Activated CD8-positive, alpha-beta memory T cell treated with anti-CD3 and anti-CD28 coated beads for 4 hours (primary cell): ENCODE measurements around the gene TLR9.
A peak's percentile ranks its signal among the peaks of the same experiment; 100 is the strongest.

Source experiments
- DNase-seq, 2 donors: peaks; one replicate each; pipeline ENCODE4 v3.0.0-alpha.2; 2020; ENCODE audit warnings: low read depth in 2 of 2

TLR9 gene

DNA sequence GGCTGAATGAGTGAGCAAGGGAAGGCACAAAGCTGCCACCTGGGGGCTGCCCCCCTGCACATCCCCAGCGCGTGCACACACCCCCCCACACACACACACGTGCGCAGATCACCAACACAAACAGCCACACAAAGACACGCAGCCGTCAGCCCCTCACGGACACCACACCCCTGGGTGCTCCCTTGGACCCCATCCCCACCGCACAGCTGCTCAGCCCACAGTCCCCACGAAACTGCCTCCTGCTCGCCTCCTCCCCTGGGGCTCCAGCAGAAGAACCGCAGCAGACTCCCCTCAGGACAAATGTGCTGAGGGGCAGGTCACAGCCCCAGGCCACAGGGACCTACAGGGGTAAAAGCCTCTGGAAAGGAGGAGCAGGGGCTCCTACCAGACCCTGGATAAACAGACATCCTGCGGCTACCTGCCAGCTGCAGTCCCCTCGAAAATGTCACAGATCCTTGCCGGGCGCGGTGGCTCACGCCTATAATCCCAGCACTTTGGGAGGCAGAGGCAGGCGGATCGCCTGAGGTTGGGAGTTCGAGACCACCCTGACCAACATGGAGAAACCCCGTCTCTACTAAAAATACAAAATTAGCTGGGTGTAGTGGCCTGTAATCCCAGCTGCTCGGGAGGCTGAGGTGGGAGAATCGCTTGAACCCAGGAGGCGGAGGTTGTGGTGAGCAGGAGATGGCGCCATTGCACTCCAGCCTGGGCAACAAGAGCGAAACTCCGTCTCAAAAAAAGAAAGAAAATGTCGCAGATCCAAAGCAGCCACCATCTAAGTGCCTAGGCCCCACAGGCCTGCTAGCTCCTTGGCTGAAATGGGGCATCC, 7.0 kb upstream of the TLR9 start:
- no peak for DNase-seq

- DNase-seq, result peak; percentile 68 to 77
Measured at GRCh38 chr3:52231502-52232278, 6.2 kb upstream of the TLR9 start.

GRCh38 chr3:52230889-52231499, 5.5 kb upstream of the TLR9 start:
- DNase-seq, result no peak

GRCh38 chr3:52230461-52230860, 5.0 kb upstream of the TLR9 start:
- no peak for DNase-seq

- no peak for DNase-seq
Measured at GRCh38 chr3:52229656-52230055, 4.2 kb upstream of the TLR9 start.

DNA sequence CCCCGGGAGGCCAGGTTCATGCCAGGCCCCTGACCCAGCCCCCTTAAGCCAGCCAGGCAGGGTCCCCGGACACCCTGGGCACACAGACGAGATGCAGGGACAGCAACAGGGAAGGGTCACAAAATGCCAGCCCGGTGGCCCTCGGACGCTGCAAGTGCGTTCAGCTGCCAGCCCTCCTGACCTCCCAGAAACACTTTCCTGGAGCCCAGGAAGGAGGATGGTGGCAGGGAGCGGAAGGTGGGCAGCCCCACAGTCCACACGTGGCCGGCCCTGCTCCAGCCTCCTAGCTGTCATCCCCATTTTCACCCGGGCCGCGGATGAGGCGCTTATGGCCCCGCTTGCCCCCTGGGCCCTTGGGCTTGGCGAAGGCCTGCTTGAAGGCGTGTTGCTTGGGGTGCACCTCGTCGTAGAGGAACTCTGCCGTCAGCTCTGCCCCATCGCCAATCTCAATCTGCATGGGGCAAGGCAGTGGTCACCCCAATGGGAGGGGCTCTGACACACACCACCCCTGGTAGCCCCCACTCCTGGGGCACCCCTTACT, 3.4 kb upstream of the TLR9 start:
- no peak for DNase-seq

DNA sequence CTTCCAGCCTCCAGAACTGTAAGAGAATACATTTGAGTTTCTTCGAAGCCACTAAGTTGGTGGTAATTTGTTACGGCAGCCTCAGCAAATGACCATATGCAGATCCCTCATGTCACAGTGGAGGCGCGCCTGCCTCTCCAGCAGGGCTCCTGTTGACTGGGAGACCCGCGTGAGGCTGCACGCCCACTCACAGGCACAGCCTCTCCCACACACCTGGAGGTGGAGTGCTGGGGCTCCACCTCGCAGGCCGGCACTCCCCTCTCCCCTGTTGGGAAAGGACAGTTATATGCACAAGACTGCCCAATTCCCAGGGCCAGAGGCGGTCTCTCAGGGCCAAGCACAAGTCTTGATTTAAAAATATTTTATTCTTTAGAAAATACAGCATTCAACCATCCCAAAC, 2.8 kb upstream of the TLR9 start:
- no peak for DNase-seq

DNA sequence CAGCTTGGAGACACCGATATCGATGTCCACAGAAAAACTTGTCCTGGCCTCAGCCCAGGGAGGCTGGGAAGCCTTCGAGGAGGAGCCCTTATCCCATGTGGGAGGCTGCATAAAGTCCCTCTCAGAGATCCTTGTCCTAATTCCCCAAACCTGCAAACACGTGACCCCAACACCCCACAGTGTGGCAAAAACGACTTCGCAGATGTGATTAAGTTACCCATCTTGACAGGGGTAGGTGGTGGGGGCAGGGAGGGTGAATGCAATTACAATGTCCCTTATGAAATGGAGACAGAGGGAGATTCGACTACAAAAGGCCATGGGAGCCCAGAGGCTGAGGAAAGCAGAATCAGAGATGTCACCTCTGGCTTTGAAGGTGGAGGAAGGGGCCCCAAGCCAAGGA, 2.3 kb upstream of the TLR9 start:
- no peak for DNase-seq

- DNase-seq, result no peak
Measured at GRCh38 chr3:52227117-52227516, 1.7 kb upstream of the TLR9 start.

DNA sequence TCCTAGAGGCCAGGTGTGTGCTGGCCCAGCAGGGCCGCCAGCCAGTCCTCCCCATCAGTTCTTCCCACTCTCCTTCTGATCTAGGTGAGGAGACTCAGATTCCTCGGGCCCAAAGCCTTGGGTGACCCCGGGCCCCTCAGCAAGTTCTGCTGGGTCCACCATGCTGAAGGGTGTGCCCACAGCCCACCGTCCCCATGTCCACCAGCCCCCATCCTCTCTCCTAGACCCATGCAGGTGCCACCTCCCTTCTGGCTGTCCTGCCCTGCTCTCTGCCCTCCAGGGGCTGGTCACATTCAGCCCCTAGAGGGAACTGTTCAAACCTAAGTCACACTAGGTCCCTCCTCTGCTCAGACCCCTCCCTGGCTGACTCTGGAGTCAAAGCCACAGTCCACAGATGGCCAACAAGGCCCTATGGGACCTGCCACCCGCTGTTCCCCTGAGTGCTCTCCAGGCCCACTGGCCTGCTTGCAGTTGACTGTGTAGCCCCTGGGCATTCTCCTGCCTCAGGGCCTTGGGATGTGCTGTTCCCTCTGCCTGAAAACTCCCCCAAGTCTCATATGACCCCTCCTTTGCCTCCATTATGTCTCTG, 878 bp upstream of the TLR9 start:
- DNase-seq, result no peak

GRCh38 chr3:52223449-52224408, 1.7 kb downstream of the TLR9 start:
- no peak for DNase-seq

- no peak for DNase-seq
Measured at GRCh38 chr3:52222319-52223221, 2.9 kb downstream of the TLR9 start.

GRCh38 chr3:52221563-52222318, 3.7 kb downstream of the TLR9 start:
- DNase-seq, result no peak

DNA sequence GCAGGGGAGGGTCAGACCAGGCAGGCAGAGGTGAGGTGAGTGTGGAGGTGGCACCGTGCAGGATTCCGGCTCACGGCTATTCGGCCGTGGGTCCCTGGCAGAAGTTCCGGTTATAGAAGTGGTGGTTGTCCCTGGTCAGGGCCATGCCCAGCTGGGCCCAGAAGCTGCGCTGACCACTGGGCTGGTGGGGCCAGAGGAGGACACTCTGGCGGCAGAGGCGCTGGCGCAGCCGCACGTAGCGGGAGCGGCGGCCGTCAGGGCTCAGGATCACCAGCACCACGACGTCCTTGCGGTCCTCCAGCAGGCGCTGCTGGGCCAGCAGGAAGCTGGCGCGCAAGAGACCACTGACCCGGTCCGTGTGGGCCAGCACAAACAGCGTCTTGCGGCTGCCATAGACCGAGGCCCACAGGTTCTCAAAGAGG, 4.3 kb downstream of the TLR9 start:
- DNase-seq, result no peak

DNA sequence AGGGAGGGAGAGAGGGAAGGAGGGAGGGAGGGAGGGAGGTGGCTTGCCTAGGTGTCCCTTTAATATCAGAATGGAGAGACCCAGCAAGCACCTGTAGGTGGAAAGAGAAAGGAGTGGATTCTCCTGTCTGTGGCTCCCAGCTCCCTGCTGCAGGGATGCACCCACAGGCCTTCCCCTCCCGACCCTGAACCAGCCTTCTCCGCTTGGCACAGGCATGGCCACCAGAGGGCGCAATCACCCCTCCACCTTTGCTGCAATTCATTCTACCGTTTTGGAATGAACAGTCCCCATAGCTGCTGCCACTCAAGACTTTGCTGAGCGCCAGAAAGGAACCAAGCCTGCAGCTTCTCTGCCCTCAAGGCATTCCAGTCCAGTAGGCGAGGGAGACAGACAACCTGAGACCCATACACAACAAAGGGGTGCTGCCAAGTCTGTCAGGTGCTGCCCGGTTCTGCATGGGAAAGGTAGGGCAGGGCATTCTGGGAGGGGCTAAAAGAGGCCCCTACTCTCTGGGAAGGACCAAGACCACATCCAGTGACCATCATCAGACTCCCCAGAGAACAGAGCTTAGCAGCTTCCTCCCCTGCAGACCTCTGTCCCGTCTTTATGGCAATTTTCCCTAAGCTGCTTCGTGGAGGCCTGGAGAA, 4.9 kb downstream of the TLR9 start:
- peak; percentile 74 to 76 for DNase-seq

- no peak for DNase-seq
Measured at GRCh38 chr3:52218937-52219650, 6.4 kb downstream of the TLR9 start.

- DNase-seq, result no peak
Measured at GRCh38 chr3:52218454-52218853, 7.0 kb downstream of the TLR9 start.

DNA sequence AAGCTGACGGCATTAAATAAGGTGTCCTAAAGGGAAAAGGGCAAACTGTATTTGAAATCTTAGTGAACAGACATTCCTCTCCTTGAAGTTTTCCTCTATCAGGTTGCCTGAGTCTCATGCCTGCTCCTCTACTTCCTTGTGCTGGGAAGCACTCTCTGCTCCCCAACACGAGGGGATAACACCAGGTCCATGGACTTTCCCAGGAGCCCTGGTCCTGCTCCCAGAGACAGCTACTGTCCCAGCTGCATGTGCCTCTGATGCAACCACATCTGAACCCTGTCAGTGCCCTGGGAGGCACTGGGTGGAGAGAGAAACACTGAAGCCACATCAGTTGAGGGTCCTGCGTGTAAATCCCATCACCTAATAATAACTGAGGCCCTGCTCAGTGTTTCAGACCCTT, 7.4 kb downstream of the TLR9 start:
- no peak for DNase-seq
